GM23338 (cell line): ENCODE results near the gene ENOX1. TPM values are rescaled to one million over a fixed set of nuclear protein-coding genes. Genes with fewer than 3 reads are reported as not detected.

Experiments
- ATAC-seq: fragments of 200-7000 bp; cut with Tn5 transposase; 3 replicates; pipeline ENCODE4 v1.9.1; 2020
- DNase-seq: peaks from one replicate; pipeline ENCODE4 v3.0.0-alpha.2; 2015; ENCODE audit warnings: low spot score
- H2AFZ ChIP-seq: fragments of 200-600 bp; sonication (generic); 2 replicates; pipeline ENCODE4 v1.8.0; 2016; ENCODE audit warnings: antibody characterized with exemption, mild to moderate bottlenecking, moderate library complexity
- H3F3A ChIP-seq: fragments of 200-600 bp; sonication (generic); replicated peaks from 2 replicates; pipeline ENCODE4 v1.8.0; 2017; ENCODE audit warnings: antibody characterized with exemption, mixed run types, low read depth
- H3K27ac ChIP-seq: fragments of 200-600 bp; sonication (generic); 2 replicates; pipeline ENCODE4 v1.6.1; 2016; ENCODE audit warnings: low read depth
- H3K27me3 ChIP-seq: fragments of 200-600 bp; sonication (generic); 2 replicates; pipeline ENCODE4 v1.8.0; 2016; ENCODE audit warnings: mild to moderate bottlenecking, mixed run types, moderate library complexity; ENCODE audit not compliant: insufficient read depth
- H3K36me3 ChIP-seq: fragments of 200-600 bp; sonication (generic); 2 replicates; pipeline ENCODE4 v1.8.0; 2016; ENCODE audit warnings: mild to moderate bottlenecking; ENCODE audit not compliant: insufficient read depth
- H3K4me1 ChIP-seq: fragments of 200-600 bp; sonication (generic); 2 replicates; pipeline ENCODE4 v1.8.0; 2016; ENCODE audit warnings: mild to moderate bottlenecking, moderate library complexity; ENCODE audit not compliant: insufficient read depth
- H3K4me2 ChIP-seq: fragments of 200-600 bp; sonication (generic); 2 replicates; pipeline ENCODE4 v1.7.1; 2017; ENCODE audit warnings: mixed run types
- H3K4me3 ChIP-seq: fragments of 200-600 bp; sonication (generic); 2 replicates; pipeline ENCODE4 v1.6.1; 2016; ENCODE audit warnings: mixed run types
- H3K79me2 ChIP-seq: fragments of 200-600 bp; sonication (generic); replicated peaks from 2 replicates; pipeline ENCODE4 v1.8.0; 2017; ENCODE audit warnings: mild to moderate bottlenecking; ENCODE audit not compliant: insufficient read depth
- H3K9me2 ChIP-seq: fragments of 200-600 bp; sonication (generic); 2 replicates; pipeline ENCODE4 v1.8.0; 2017; ENCODE audit not compliant: insufficient read depth
- H4K20me1 ChIP-seq: fragments of 200-600 bp; sonication (generic); replicated peaks from 2 replicates; pipeline ENCODE4 v1.8.0; 2017; ENCODE audit warnings: mild to moderate bottlenecking; ENCODE audit not compliant: insufficient read depth
- H3K27ac Mint-ChIP-seq: 2 replicates; pipeline ENCODE4 v1.8.0; 2020; ENCODE audit warnings: inconsistent platforms, mild to moderate bottlenecking, moderate library complexity, mixed read lengths
- H3K27me3 Mint-ChIP-seq: 3 replicates; pipeline ENCODE4 v1.8.0; 2022; ENCODE audit warnings: low read depth, mild to moderate bottlenecking, moderate library complexity, mixed read lengths, inconsistent platforms; ENCODE audit not compliant: insufficient read depth, poor library complexity
- H3K36me3 Mint-ChIP-seq: 3 replicates; pipeline ENCODE4 v1.8.0; 2021; ENCODE audit warnings: low read depth, mild to moderate bottlenecking, inconsistent platforms, moderate library complexity, mixed read lengths
- H3K4me1 Mint-ChIP-seq: 3 replicates; pipeline ENCODE4 v1.8.0; 2020; ENCODE audit warnings: mild to moderate bottlenecking, inconsistent platforms, mixed read lengths
- H3K4me3 Mint-ChIP-seq: 3 replicates; pipeline ENCODE4 v1.8.0; 2021; ENCODE audit warnings: moderate library complexity, mild to moderate bottlenecking, inconsistent platforms, mixed read lengths
- H3K9me3 Mint-ChIP-seq: 3 replicates; pipeline ENCODE4 v1.8.0; 2020; ENCODE audit warnings: moderate library complexity, mild to moderate bottlenecking, inconsistent platforms, mixed read lengths
- CREB1 ChIP-seq: fragments of 250-450 bp; sonication (Bioruptor Pico); IDR thresholded peaks from 2 replicates; pipeline ENCODE4 v1.5.0; 2020; ENCODE audit warnings: low read depth, mild to moderate bottlenecking, moderate library complexity
- EZH2 ChIP-seq: fragments of 200-600 bp; sonication (generic); IDR thresholded peaks from one replicate; pipeline ENCODE4 v1.8.0; 2017; ENCODE audit warnings: antibody characterized with exemption, mild to moderate bottlenecking, low read depth; ENCODE audit not compliant: unreplicated experiment
- EZH2phosphoT487 ChIP-seq: fragments of 200-600 bp; sonication (generic); IDR thresholded peaks from one replicate; pipeline ENCODE4 v1.8.1; 2018; ENCODE audit warnings: antibody characterized with exemption; ENCODE audit not compliant: unreplicated experiment
- JUNB ChIP-seq: IDR thresholded peaks from one replicate; pipeline ENCODE4 v1.6.1; 2016; ENCODE audit warnings: antibody characterized with exemption; ENCODE audit not compliant: unreplicated experiment
- NANOG ChIP-seq: IDR thresholded peaks from 2 replicates; pipeline ENCODE4 v1.6.1; 2016; ENCODE audit warnings: antibody characterized with exemption, borderline replicate concordance
- POLR2AphosphoS5 ChIP-seq: IDR thresholded peaks from 2 replicates; pipeline ENCODE4 v1.6.1; 2016; ENCODE audit warnings: antibody characterized with exemption, low read depth
- STAT1 ChIP-seq: IDR thresholded peaks from one replicate; pipeline ENCODE4 v1.6.1; 2016; ENCODE audit warnings: antibody characterized with exemption; ENCODE audit not compliant: unreplicated experiment
- ZNF114 ChIP-seq: fragments of 250-450 bp; sonication (Bioruptor Pico); IDR thresholded peaks from 2 replicates; pipeline ENCODE4 v1.5.0; 2020; ENCODE audit warnings: mild to moderate bottlenecking, moderate library complexity
- ZNF331 ChIP-seq: fragments of 250-450 bp; sonication (Bioruptor Pico); IDR thresholded peaks from 2 replicates; pipeline ENCODE4 v1.5.0; 2020; ENCODE audit warnings: low read depth, mild to moderate bottlenecking, moderate library complexity
- polyA plus RNA-seq: library from polyadenylated mRNA; unstranded; fragments of >200 nt; fragmentation: Nextera tagmentation; extraction: Ambion mirVana; gene quantifications from 2 replicates; pipeline ENCODE4 v1.2.1, GENCODE V29; 2016
- total RNA-seq: library from RNA; depleted of rRNA; stranded (reverse); fragments of >200 nt; shearing (Covaris generic); gene quantifications from 2 replicates; pipeline ENCODE4 v1.2.3, GENCODE V29; 2014
- TF ChIP-seq, protein P1 (sequence below): IDR thresholded peaks from 2 replicates; pipeline ENCODE4 v1.6.1; 2016; ENCODE audit warnings: antibody characterized with exemption
- TF ChIP-seq, protein P2 (sequence below), 2 experiments: fragments of 200-600 bp in 1 of 2; sonication (generic) in 1 of 2; conservative IDR thresholded peaks; 2 replicates each; pipeline versions ENCODE4 v1.5.1 to v1.6.1; 2016 to 2017; ENCODE audit warnings: antibody characterized with exemption in 2 of 2, low read depth in 2 of 2, mild to moderate bottlenecking in 2 of 2, moderate library complexity in 1 of 2
- TF ChIP-seq, protein P3 (sequence below): fragments of 250-450 bp; sonication (Bioruptor Pico); IDR thresholded peaks from 2 replicates; pipeline ENCODE4 v1.5.0; 2020; ENCODE audit warnings: mild to moderate bottlenecking, moderate library complexity

Gene ENOX1
- total and polyA plus RNA-seq, 2 experiments from 2014 or later, result 0.66 to 0.81 TPM

DNA sequence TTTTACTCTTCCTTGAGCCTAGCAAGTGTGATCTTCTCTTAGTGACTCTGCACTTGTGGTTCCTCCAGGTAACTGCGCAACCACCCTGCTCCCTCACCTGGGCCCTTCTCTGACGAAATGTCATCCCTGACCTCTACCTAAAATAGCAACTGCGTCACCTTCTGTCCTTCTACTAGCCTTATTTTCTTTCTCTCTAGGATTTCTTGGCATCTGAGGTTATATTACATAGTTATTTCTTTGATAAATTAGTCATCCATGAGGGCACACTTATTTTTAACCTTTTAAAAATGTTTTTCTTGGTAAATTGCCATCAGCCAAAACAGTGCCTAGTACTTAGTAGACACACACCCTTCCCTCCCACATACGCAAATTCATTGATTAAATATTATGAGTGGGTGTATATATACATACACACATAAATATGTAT lies 355.5 kb downstream of the ENOX1 start:
- no peak overlapping the region for H3K4me3 ChIP-seq
- H3K27me3 ChIP-seq, result no peaks in the 10 kb centered on the region
- Mint-ChIP-seq H3K36me3 (no peaks in the 10 kb centered on the region), H3K9me3 (no peaks in the 10 kb centered on the region), H3K27ac (no peak overlapping the region), H3K27me3 (peaks cover 4% of the 10 kb centered on the region), H3K4me3 (no peak overlapping the region), H3K4me1 (peaks cover 34% of the 10 kb centered on the region)
- ATAC-seq, result peak; percentile 78
- H3K4me2 ChIP-seq, result no peak overlapping the region
- no peak overlapping the region for H2AFZ ChIP-seq
- H3K79me2 ChIP-seq, result no peaks in the 10 kb centered on the region
- peaks cover 22% of the 10 kb centered on the region for H3K4me1 ChIP-seq
- no peak overlapping the region for H3K27ac ChIP-seq
- TF ChIP-seq EZH2 (no peak), NANOG (no peak), EZH2phosphoT487 (no peak), JUNB (no peak), ZNF331 (CRISPR knock-in tag) (no peak), POLR2AphosphoS5 (no peak), STAT1 (no peak), ZNF114 (CRISPR knock-in tag) (no peak), CREB1 (CRISPR knock-in tag) (no peak)
- TF ChIP-seq, protein P1, sequence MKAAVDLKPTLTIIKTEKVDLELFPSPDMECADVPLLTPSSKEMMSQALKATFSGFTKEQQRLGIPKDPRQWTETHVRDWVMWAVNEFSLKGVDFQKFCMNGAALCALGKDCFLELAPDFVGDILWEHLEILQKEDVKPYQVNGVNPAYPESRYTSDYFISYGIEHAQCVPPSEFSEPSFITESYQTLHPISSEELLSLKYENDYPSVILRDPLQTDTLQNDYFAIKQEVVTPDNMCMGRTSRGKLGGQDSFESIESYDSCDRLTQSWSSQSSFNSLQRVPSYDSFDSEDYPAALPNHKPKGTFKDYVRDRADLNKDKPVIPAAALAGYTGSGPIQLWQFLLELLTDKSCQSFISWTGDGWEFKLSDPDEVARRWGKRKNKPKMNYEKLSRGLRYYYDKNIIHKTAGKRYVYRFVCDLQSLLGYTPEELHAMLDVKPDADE, result no peak
- TF ChIP-seq, protein P2, sequence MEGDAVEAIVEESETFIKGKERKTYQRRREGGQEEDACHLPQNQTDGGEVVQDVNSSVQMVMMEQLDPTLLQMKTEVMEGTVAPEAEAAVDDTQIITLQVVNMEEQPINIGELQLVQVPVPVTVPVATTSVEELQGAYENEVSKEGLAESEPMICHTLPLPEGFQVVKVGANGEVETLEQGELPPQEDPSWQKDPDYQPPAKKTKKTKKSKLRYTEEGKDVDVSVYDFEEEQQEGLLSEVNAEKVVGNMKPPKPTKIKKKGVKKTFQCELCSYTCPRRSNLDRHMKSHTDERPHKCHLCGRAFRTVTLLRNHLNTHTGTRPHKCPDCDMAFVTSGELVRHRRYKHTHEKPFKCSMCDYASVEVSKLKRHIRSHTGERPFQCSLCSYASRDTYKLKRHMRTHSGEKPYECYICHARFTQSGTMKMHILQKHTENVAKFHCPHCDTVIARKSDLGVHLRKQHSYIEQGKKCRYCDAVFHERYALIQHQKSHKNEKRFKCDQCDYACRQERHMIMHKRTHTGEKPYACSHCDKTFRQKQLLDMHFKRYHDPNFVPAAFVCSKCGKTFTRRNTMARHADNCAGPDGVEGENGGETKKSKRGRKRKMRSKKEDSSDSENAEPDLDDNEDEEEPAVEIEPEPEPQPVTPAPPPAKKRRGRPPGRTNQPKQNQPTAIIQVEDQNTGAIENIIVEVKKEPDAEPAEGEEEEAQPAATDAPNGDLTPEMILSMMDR (conservative IDR thresholded peaks at IDR 0.05; ENCODE audit: low read depth in 2 of 2), result no peak
- TF ChIP-seq, protein P3, sequence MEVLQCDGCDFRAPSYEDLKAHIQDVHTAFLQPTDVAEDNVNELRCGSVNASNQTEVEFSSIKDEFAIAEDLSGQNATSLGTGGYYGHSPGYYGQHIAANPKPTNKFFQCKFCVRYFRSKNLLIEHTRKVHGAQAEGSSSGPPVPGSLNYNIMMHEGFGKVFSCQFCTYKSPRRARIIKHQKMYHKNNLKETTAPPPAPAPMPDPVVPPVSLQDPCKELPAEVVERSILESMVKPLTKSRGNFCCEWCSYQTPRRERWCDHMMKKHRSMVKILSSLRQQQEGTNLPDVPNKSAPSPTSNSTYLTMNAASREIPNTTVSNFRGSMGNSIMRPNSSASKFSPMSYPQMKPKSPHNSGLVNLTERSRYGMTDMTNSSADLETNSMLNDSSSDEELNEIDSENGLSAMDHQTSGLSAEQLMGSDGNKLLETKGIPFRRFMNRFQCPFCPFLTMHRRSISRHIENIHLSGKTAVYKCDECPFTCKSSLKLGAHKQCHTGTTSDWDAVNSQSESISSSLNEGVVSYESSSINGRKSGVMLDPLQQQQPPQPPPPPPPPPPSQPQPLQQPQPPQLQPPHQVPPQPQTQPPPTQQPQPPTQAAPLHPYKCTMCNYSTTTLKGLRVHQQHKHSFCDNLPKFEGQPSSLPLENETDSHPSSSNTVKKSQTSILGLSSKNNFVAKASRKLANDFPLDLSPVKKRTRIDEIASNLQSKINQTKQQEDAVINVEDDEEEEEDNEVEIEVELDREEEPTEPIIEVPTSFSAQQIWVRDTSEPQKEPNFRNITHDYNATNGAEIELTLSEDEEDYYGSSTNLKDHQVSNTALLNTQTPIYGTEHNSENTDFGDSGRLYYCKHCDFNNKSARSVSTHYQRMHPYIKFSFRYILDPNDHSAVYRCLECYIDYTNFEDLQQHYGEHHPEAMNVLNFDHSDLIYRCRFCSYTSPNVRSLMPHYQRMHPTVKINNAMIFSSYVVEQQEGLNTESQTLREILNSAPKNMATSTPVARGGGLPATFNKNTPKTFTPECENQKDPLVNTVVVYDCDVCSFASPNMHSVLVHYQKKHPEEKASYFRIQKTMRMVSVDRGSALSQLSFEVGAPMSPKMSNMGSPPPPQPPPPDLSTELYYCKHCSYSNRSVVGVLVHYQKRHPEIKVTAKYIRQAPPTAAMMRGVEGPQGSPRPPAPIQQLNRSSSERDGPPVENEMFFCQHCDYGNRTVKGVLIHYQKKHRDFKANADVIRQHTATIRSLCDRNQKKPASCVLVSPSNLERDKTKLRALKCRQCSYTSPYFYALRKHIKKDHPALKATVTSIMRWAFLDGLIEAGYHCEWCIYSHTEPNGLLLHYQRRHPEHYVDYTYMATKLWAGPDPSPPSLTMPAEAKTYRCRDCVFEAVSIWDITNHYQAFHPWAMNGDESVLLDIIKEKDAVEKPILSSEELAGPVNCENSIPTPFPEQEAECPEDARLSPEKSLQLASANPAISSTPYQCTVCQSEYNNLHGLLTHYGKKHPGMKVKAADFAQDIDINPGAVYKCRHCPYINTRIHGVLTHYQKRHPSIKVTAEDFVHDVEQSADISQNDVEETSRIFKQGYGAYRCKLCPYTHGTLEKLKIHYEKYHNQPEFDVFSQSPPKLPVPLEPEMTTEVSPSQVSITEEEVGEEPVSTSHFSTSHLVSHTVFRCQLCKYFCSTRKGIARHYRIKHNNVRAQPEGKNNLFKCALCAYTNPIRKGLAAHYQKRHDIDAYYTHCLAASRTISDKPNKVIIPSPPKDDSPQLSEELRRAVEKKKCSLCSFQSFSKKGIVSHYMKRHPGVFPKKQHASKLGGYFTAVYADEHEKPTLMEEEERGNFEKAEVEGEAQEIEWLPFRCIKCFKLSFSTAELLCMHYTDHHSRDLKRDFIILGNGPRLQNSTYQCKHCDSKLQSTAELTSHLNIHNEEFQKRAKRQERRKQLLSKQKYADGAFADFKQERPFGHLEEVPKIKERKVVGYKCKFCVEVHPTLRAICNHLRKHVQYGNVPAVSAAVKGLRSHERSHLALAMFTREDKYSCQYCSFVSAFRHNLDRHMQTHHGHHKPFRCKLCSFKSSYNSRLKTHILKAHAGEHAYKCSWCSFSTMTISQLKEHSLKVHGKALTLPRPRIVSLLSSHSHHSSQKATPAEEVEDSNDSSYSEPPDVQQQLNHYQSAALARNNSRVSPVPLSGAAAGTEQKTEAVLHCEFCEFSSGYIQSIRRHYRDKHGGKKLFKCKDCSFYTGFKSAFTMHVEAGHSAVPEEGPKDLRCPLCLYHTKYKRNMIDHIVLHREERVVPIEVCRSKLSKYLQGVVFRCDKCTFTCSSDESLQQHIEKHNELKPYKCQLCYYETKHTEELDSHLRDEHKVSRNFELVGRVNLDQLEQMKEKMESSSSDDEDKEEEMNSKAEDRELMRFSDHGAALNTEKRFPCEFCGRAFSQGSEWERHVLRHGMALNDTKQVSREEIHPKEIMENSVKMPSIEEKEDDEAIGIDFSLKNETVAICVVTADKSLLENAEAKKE (CRISPR knock-in tag), result no peak
- no peaks in the 10 kb centered on the region for H4K20me1 ChIP-seq
- H3K36me3 ChIP-seq, result no peaks in the 10 kb centered on the region
- no peaks in the 10 kb centered on the region for H3K9me2 ChIP-seq
- peak; percentile 32 for DNase-seq
- H3F3A ChIP-seq, result no peaks in the 10 kb centered on the region
